H1 (cell line): ENCODE results near the gene CCNY. TPM values are rescaled to one million over a fixed set of nuclear protein-coding genes. Genes with fewer than 3 reads are reported as not detected.

Experiments used
- CTCF ChIA-PET: fragments of 300-600 bp; sonication (Branson Sonifier 250); formaldehyde crosslinking; loops from one replicate; lab custom pipeline; 2021; ENCODE audit not compliant: partially characterized antibody; lab: Charles Lee
- POLR2A ChIA-PET: fragments of 300-600 bp; sonication (Branson Sonifier 250); formaldehyde crosslinking; loops from one replicate; lab custom pipeline; 2021; ENCODE audit warnings: inconsistent platforms; ENCODE audit not compliant: partially characterized antibody; lab: Charles Lee
- DNase-seq, 2 experiments: peaks; one replicate each; pipeline versions ENCODE4 v3.0.0 to v3.0.0-alpha.2; 2010 to 2022; ENCODE audit warnings: low spot score in 2 of 2, low read depth in 1 of 2, mixed read lengths in 1 of 2
- FAIRE-seq: peaks from 2 replicates; lab custom pipeline; 2011; peaks lifted over from hg19 to GRCh38; lab: Jason Lieb, UNC
- H2AFZ ChIP-seq: 2 replicates; pipeline ENCODE4 v1.8.1; 2012; ENCODE audit warnings: low read length, inconsistent platforms
- H2AK5ac ChIP-seq: 2 replicates; pipeline ENCODE4 v1.6.1; 2013; ENCODE audit warnings: low read depth, low read length
- H2BK120ac ChIP-seq: replicated peaks from 2 replicates; pipeline ENCODE3; 2013; ENCODE audit warnings: low read depth, low read length, inconsistent platforms
- H2BK12ac ChIP-seq: 2 replicates; pipeline ENCODE4 v1.6.1; 2013; ENCODE audit warnings: low read depth, low read length
- H2BK15ac ChIP-seq: 2 replicates; pipeline ENCODE4 v1.6.1; 2013; ENCODE audit warnings: low read length
- H2BK20ac ChIP-seq: 2 replicates; pipeline ENCODE4 v1.6.1; 2013; ENCODE audit warnings: low read length
- H2BK5ac ChIP-seq: 2 replicates; pipeline ENCODE4 v1.6.1; 2013; ENCODE audit warnings: low read depth, low read length
- H3K14ac ChIP-seq: 2 replicates; pipeline ENCODE4 v1.6.1; 2013; ENCODE audit warnings: inconsistent platforms; ENCODE audit not compliant: insufficient read length
- H3K18ac ChIP-seq: 2 replicates; pipeline ENCODE4 v1.6.1; 2013; ENCODE audit warnings: low read length; ENCODE audit errors: extremely low read depth
- H3K23ac ChIP-seq: 2 replicates; pipeline ENCODE4 v1.6.1; 2013; ENCODE audit warnings: inconsistent platforms; ENCODE audit not compliant: insufficient read length
- H3K23me2 ChIP-seq: 2 replicates; pipeline ENCODE4 v1.6.1; 2013; ENCODE audit warnings: low read depth, low read length
- H3K27ac ChIP-seq: 2 replicates; pipeline ENCODE4 v1.6.1; 2011; ENCODE audit warnings: low read depth, low read length, inconsistent platforms
- H3K27me3 ChIP-seq, 4 experiments: replicated peaks in 1 of 4; 1 replicate in 1 of 4; 2 replicates in 3 of 4; pipeline versions ENCODE4 v1.6.1 to v1.8.1; 2011 to 2013; ENCODE audit warnings: low read length in 3 of 4, mild to moderate bottlenecking in 3 of 4, inconsistent platforms in 2 of 4, mixed read lengths in 2 of 4, moderate library complexity in 1 of 4; ENCODE audit not compliant: control insufficient read depth in 3 of 4, insufficient read depth in 3 of 4; ENCODE audit errors: extremely low read depth in 1 of 4
- H3K36me3 ChIP-seq, 4 experiments: 2 replicates each; pipeline versions ENCODE4 v1.6.1 to v1.8.1; 2011 to 2013; ENCODE audit warnings: mild to moderate bottlenecking in 4 of 4, low read length in 3 of 4, moderate library complexity in 2 of 4, control low read depth in 1 of 4, inconsistent platforms in 1 of 4; ENCODE audit not compliant: insufficient read depth in 4 of 4, control insufficient read depth in 2 of 4
- H3K4ac ChIP-seq: replicated peaks from 2 replicates; pipeline ENCODE3; 2013; ENCODE audit warnings: low read length, low read depth, mixed read lengths, inconsistent platforms; ENCODE audit not compliant: insufficient read length
- H3K4me1 ChIP-seq, 4 experiments: replicated peaks in 1 of 4; 1 replicate in 1 of 4; 2 replicates in 3 of 4; pipeline versions ENCODE4 v1.6.1 to v1.8.1; 2011 to 2013; ENCODE audit warnings: low read length in 3 of 4, inconsistent platforms in 2 of 4, mixed read lengths in 1 of 4; ENCODE audit not compliant: insufficient read depth in 4 of 4, control insufficient read depth in 3 of 4
- H3K4me2 ChIP-seq, 2 experiments: 2 replicates each; pipeline versions ENCODE4 v1.6.1 to v1.8.1; 2011 to 2013; ENCODE audit warnings: low read depth in 2 of 2, low read length in 2 of 2, control low read depth in 1 of 2, inconsistent platforms in 1 of 2, mild to moderate bottlenecking in 1 of 2; ENCODE audit not compliant: insufficient read depth in 1 of 2
- H3K4me3 ChIP-seq, 4 experiments: fragments of 200-600, 300-600 bp in 1 of 4; sonication (generic), shearing (Covaris generic), sonication (Bioruptor Twin) in 1 of 4; 2 replicates each; pipeline versions ENCODE4 v1.5.1 to v1.8.1; 2011 to 2016; ENCODE audit warnings: low read length in 4 of 4, low read depth in 3 of 4, control low read depth in 2 of 4, inconsistent platforms in 2 of 4, mild to moderate bottlenecking in 2 of 4, mixed read lengths in 1 of 4, moderate library complexity in 1 of 4; ENCODE audit not compliant: insufficient read depth in 2 of 4; ENCODE audit errors: extremely low read depth in 1 of 4
- H3K56ac ChIP-seq: replicated peaks from 2 replicates; pipeline ENCODE3; 2013; ENCODE audit warnings: low read depth, mild to moderate bottlenecking, mixed read lengths, low read length, inconsistent platforms; ENCODE audit not compliant: insufficient read length
- H3K79me1 ChIP-seq: 2 replicates; pipeline ENCODE4 v1.6.1; 2013; ENCODE audit warnings: low read depth, low read length, control low read depth
- H3K79me2 ChIP-seq, 2 experiments: 2 replicates each; pipeline versions ENCODE4 v1.6.1 to v1.8.1; 2012 to 2013; ENCODE audit warnings: low read length in 2 of 2, mild to moderate bottlenecking in 2 of 2, inconsistent platforms in 1 of 2; ENCODE audit not compliant: insufficient read depth in 2 of 2, control insufficient read depth in 1 of 2
- H3K9ac ChIP-seq, 4 experiments: replicated peaks in 1 of 4; 1 replicate in 1 of 4; 2 replicates in 3 of 4; pipeline versions ENCODE4 v1.6.1 to v1.8.1; 2011 to 2013; ENCODE audit warnings: low read depth in 3 of 4, low read length in 3 of 4, control low read depth in 2 of 4, mild to moderate bottlenecking in 2 of 4, moderate library complexity in 2 of 4, inconsistent platforms in 1 of 4; ENCODE audit errors: extremely low read depth in 1 of 4
- H3K9me3 ChIP-seq, 2 experiments: 2 replicates each; pipeline versions ENCODE4 v1.6.1 to v1.8.1; 2012 to 2013; ENCODE audit warnings: mild to moderate bottlenecking in 2 of 2, moderate library complexity in 2 of 2, control low read depth in 1 of 2, inconsistent platforms in 1 of 2, low read depth in 1 of 2, low read length in 1 of 2, mixed read lengths in 1 of 2; ENCODE audit not compliant: insufficient read depth in 2 of 2
- H4K20me1 ChIP-seq, 2 experiments: replicated peaks in 1 of 2; 2 replicates each; pipeline versions ENCODE3 to v1.8.1; 2011 to 2013; ENCODE audit warnings: inconsistent platforms in 2 of 2, low read length in 2 of 2, mild to moderate bottlenecking in 1 of 2; ENCODE audit not compliant: insufficient read depth in 2 of 2, control insufficient read depth in 1 of 2
- H4K5ac ChIP-seq: 2 replicates; pipeline ENCODE4 v1.6.1; 2013; ENCODE audit warnings: low read length, low read depth, mixed read lengths, inconsistent platforms; ENCODE audit not compliant: insufficient read length
- H4K8ac ChIP-seq: 2 replicates; pipeline ENCODE4 v1.8.0; 2013; ENCODE audit warnings: mild to moderate bottlenecking, moderate library complexity, low read length, inconsistent platforms; ENCODE audit not compliant: insufficient read depth; ENCODE audit errors: extremely low read depth
- H4K91ac ChIP-seq: replicated peaks from 2 replicates; pipeline ENCODE3; 2013; ENCODE audit warnings: low read length, mixed read lengths, inconsistent platforms; ENCODE audit not compliant: insufficient read length
- BACH1 ChIP-seq: IDR thresholded peaks from 2 replicates; pipeline ENCODE4 v1.6.1; 2012; ENCODE audit warnings: low read length, improper control_type of control experiment
- CTBP2 ChIP-seq: IDR thresholded peaks from 2 replicates; pipeline ENCODE4 v1.7.0; 2011; ENCODE audit warnings: borderline replicate concordance, mild to moderate bottlenecking, moderate library complexity, mixed read lengths, low read length; ENCODE audit not compliant: insufficient read depth, insufficient read length
- CTCF ChIP-seq, 3 experiments: IDR thresholded peaks; 1 replicate in 2 of 3; 2 replicates in 1 of 3; pipeline versions ENCODE4 v1.5.1 to v1.6.1; 2011; ENCODE audit warnings: low read length in 3 of 3, mild to moderate bottlenecking in 3 of 3, inconsistent platforms in 2 of 3, low read depth in 1 of 3, moderate library complexity in 1 of 3; ENCODE audit not compliant: insufficient read depth in 1 of 3; ENCODE audit errors: control extremely low read depth in 1 of 3
- E2F6 ChIP-seq: IDR thresholded peaks from 2 replicates; pipeline ENCODE4 v1.6.1; 2012; ENCODE audit warnings: inconsistent platforms
- MAX ChIP-seq: IDR thresholded peaks from 2 replicates; pipeline ENCODE4 v1.6.1; 2012; ENCODE audit warnings: inconsistent platforms
- RAD21 ChIP-seq, 2 experiments: IDR thresholded peaks in 1 of 2; conservative IDR thresholded peaks in 1 of 2; 2 replicates each; pipeline ENCODE4 v1.6.1; 2011; ENCODE audit warnings: low read depth in 2 of 2, low read length in 2 of 2, improper control_type of control experiment in 1 of 2, inconsistent platforms in 1 of 2, mild to moderate bottlenecking in 1 of 2, moderate library complexity in 1 of 2
- SP2 ChIP-seq: IDR thresholded peaks from 2 replicates; pipeline ENCODE4 v1.6.1; 2012; ENCODE audit warnings: mild to moderate bottlenecking, low read length, inconsistent platforms
- WGBS, 2 experiments: shearing (Covaris generic) in 1 of 2; methylation state at CpG; one replicate each; pipeline versions ENCODE4 v1.1.6 to v1.1.7; 2013 to 2015; ENCODE audit warnings: low lambda C conversion rate in 2 of 2, mixed read lengths in 2 of 2, inconsistent platforms in 1 of 2, low coverage in 1 of 2, missing lambda C conversion rate in 1 of 2; ENCODE audit not compliant: insufficient replicate concordance in 2 of 2, insufficient coverage in 1 of 2, insufficient read length in 1 of 2; ENCODE audit errors: extremely low coverage in 1 of 2, missing lambda C conversion rate in 1 of 2; 5-methylcytosine and 5-hydroxymethylcytosine counted together
- polyA plus RNA-seq, 7 experiments: library from polyadenylated mRNA; depleted of rRNA in 3 of 7; stranded (reverse) in 5 of 7; unstranded in 2 of 7; fragments of >200 nt in 5 of 7; fragments of 200-250 nt in 2 of 7; gene quantifications; 1 replicate in 5 of 7; 2 replicates in 1 of 7; 4 replicates in 1 of 7; pipeline versions ENCODE4 v1.2.1 to v1.2.3, GENCODE V29; 2011 to 2013; ENCODE audit warnings: missing spikeins in 2 of 7, mixed read lengths in 2 of 7
- total RNA-seq: library from RNA; stranded (reverse); fragmentation: NEBNext Ultra II Directional; extraction: Animal tissue kit (Norgen Biotek cat#: 25700); gene quantifications from 2 replicates; pipeline ENCODE4 v1.2.1, GENCODE V29; 2021

The CCNY gene
- total and polyA plus RNA-seq, 2 of the 8 experiments (the other 6 are each of a cell fraction or from before 2014, with no cell fraction given) = 25.3 to 68.2 TPM

GRCh38 chr10:35574924-35575352, 238.6 kb downstream of the CCNY start:
- FAIRE-seq = no peak

More at GRCh38 chr10:35574924-35575352, 238.6 kb downstream of the CCNY start:
- ChIA-PET CTCF (interaction anchor here (0.8 to 3.2 kb wide), 16 partner anchors 9 to 1206 kb away, joined by 3 to 19 read pairs (median 4); no protein-coding TSS in a partner anchor), POLR2A (no interaction called here)
- Histone ChIP-seq H3K27ac (no peak overlapping the region), H3K14ac (no peak overlapping the region), H3K9ac (no peak overlapping the region), H4K91ac (no peak overlapping the region), H4K5ac (no peak overlapping the region), H2BK120ac (no peak overlapping the region), H3K56ac (no peak overlapping the region), H3K23ac (no peak overlapping the region), H2AK5ac (no peak overlapping the region)
- DNase-seq = peak; percentile 15 to 61
- 88% methylated on average over 9 of the region's 9 CpGs; no CpG with 5 or more reads in 1 of the 2 experiments for WGBS, 2 experiments
- peak; percentile 57; the same call in 1 of the 2 replicates for TF ChIP-seq BACH1
- TF ChIP-seq CTCF (IDR thresholded peaks at IDR 0.05; ENCODE audit: control extremely low read depth in 1 of 3, insufficient read depth in 1 of 3, low read depth in 1 of 3, low read length in 3 of 3) = peak; percentile 46 to 67 (median 58)
- no peak for TF ChIP-seq E2F6
- TF ChIP-seq CTBP2 = no peak
- TF ChIP-seq RAD21 (IDR thresholded peaks at IDR 0.05 in 1 of 2, conservative IDR thresholded peaks at IDR 0.05 in 1 of 2; ENCODE audit: low read depth in 2 of 2, low read length in 2 of 2) = peak; percentile 40 to 50; a peak in 3 of 4 replicates
- peak; percentile 44; the same call in 1 of the 2 replicates for TF ChIP-seq MAX
- no peak for TF ChIP-seq SP2
- TF ChIP-seq, all 59 proteins: peak for 4
- Histone ChIP-seq H3K36me3 (no peaks in the 10 kb centered on the region), H2BK15ac (no peak overlapping the region), H3K79me1 (no peaks in the 10 kb centered on the region), H3K4ac (no peak overlapping the region), H3K4me1 (peaks cover 1 to 6% (median 5%) of the 10 kb centered on the region in 4 experiments; a peak in 6 of 7 replicates), H3K4me2 (no peak overlapping the region), H3K4me3 (no peak overlapping the region), H2BK5ac (no peak overlapping the region), H3K79me2 (no peaks in the 10 kb centered on the region), H2BK12ac (no peak overlapping the region), H2BK20ac (no peak overlapping the region), H3K18ac (no peak overlapping the region; the same call in 1 of the 2 replicates), H2AFZ (no peak overlapping the region), H3K27me3 (no peaks in the 10 kb centered on the region), H3K23me2 (no peaks in the 10 kb centered on the region), H3K9me3 (no peaks in the 10 kb centered on the region), H4K8ac (no peak overlapping the region), H4K20me1 (no peaks in the 10 kb centered on the region)
